GM12878 (cell line): ENCODE measurements around the gene RPL9.

Experiments used
- MXI1 ChIP-seq: fragments of 150-350 bp; IDR thresholded peaks from 2 replicates; pipeline ENCODE4 v1.6.1; 2011; ENCODE audit warnings: low read depth, mild to moderate bottlenecking, inconsistent platforms, low read length, improper control_type of control experiment
- PAX8 ChIP-seq: fragments of 450-650 bp; IDR thresholded peaks from 2 replicates; pipeline ENCODE4 v1.6.1; 2017; ENCODE audit warnings: mild to moderate bottlenecking, moderate library complexity
- POLR2AphosphoS2 ChIP-seq: IDR thresholded peaks from 2 replicates; pipeline ENCODE4 v1.6.1; 2011; ENCODE audit warnings: low read depth, mild to moderate bottlenecking, low read length, improper control_type of control experiment, moderate library complexity
- RCOR1 ChIP-seq: conservative IDR thresholded peaks from 2 replicates; pipeline ENCODE4 v1.6.1; 2012; ENCODE audit warnings: low read depth, low read length, improper control_type of control experiment
- RFX5 ChIP-seq: IDR thresholded peaks from 2 replicates; pipeline ENCODE4 v1.6.1; 2011; ENCODE audit warnings: low read depth, low read length, improper control_type of control experiment
- ZNF274 ChIP-seq: IDR thresholded peaks from one replicate; pipeline ENCODE4 v1.8.0; 2011; ENCODE audit not compliant: insufficient read length, insufficient read depth
- ZNF687 ChIP-seq: fragments of 450-650 bp; IDR thresholded peaks from 2 replicates; pipeline ENCODE4 v1.6.1; 2017; ENCODE audit warnings: mild to moderate bottlenecking, moderate library complexity
- TF ChIP-seq, protein P1 (sequence below), 3 experiments: IDR thresholded peaks in 2 of 3; conservative IDR thresholded peaks in 1 of 3; 2 replicates each; pipeline ENCODE4 v1.5.1; 2011; ENCODE audit warnings: low read depth in 3 of 3, low read length in 3 of 3, mild to moderate bottlenecking in 3 of 3, control low read depth in 2 of 3, moderate library complexity in 2 of 3, inconsistent platforms in 1 of 3, mixed read lengths in 1 of 3; ENCODE audit not compliant: control insufficient read depth in 2 of 3, insufficient read depth in 1 of 3; ENCODE audit errors: extremely low read depth in 1 of 3
- TF ChIP-seq, protein P2 (sequence below): IDR thresholded peaks from 2 replicates; pipeline ENCODE4 v1.6.1; 2012; ENCODE audit warnings: low read depth, low read length, improper control_type of control experiment
- TF ChIP-seq, protein P3 (sequence below): IDR thresholded peaks from 2 replicates; pipeline ENCODE4 v1.6.1; 2012; ENCODE audit warnings: mild to moderate bottlenecking, low read depth, low read length

- TF ChIP-seq ZNF687 (no peak), RFX5 (no peak), MXI1 (no peak), ZNF274 (no peak), PAX8 (no peak), RCOR1 (no peak), POLR2AphosphoS2 (no peak)
- TF ChIP-seq, protein P1, sequence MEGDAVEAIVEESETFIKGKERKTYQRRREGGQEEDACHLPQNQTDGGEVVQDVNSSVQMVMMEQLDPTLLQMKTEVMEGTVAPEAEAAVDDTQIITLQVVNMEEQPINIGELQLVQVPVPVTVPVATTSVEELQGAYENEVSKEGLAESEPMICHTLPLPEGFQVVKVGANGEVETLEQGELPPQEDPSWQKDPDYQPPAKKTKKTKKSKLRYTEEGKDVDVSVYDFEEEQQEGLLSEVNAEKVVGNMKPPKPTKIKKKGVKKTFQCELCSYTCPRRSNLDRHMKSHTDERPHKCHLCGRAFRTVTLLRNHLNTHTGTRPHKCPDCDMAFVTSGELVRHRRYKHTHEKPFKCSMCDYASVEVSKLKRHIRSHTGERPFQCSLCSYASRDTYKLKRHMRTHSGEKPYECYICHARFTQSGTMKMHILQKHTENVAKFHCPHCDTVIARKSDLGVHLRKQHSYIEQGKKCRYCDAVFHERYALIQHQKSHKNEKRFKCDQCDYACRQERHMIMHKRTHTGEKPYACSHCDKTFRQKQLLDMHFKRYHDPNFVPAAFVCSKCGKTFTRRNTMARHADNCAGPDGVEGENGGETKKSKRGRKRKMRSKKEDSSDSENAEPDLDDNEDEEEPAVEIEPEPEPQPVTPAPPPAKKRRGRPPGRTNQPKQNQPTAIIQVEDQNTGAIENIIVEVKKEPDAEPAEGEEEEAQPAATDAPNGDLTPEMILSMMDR (IDR thresholded peaks at IDR 0.05 in 2 of 3, conservative IDR thresholded peaks at IDR 0.05 in 1 of 3; ENCODE audit: control insufficient read depth in 2 of 3, extremely low read depth in 1 of 3, insufficient read depth in 1 of 3, low read depth in 3 of 3, low read length in 3 of 3), result no peak
- TF ChIP-seq, protein P2, sequence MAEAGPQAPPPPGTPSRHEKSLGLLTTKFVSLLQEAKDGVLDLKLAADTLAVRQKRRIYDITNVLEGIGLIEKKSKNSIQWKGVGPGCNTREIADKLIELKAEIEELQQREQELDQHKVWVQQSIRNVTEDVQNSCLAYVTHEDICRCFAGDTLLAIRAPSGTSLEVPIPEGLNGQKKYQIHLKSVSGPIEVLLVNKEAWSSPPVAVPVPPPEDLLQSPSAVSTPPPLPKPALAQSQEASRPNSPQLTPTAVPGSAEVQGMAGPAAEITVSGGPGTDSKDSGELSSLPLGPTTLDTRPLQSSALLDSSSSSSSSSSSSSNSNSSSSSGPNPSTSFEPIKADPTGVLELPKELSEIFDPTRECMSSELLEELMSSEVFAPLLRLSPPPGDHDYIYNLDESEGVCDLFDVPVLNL, result no peak
- TF ChIP-seq, protein P3, sequence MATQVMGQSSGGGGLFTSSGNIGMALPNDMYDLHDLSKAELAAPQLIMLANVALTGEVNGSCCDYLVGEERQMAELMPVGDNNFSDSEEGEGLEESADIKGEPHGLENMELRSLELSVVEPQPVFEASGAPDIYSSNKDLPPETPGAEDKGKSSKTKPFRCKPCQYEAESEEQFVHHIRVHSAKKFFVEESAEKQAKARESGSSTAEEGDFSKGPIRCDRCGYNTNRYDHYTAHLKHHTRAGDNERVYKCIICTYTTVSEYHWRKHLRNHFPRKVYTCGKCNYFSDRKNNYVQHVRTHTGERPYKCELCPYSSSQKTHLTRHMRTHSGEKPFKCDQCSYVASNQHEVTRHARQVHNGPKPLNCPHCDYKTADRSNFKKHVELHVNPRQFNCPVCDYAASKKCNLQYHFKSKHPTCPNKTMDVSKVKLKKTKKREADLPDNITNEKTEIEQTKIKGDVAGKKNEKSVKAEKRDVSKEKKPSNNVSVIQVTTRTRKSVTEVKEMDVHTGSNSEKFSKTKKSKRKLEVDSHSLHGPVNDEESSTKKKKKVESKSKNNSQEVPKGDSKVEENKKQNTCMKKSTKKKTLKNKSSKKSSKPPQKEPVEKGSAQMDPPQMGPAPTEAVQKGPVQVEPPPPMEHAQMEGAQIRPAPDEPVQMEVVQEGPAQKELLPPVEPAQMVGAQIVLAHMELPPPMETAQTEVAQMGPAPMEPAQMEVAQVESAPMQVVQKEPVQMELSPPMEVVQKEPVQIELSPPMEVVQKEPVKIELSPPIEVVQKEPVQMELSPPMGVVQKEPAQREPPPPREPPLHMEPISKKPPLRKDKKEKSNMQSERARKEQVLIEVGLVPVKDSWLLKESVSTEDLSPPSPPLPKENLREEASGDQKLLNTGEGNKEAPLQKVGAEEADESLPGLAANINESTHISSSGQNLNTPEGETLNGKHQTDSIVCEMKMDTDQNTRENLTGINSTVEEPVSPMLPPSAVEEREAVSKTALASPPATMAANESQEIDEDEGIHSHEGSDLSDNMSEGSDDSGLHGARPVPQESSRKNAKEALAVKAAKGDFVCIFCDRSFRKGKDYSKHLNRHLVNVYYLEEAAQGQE, result no peak
Measured at GRCh38 chr4:39490322-39490721, 31.6 kb upstream of the RPL9 start.
